Mesenteric fat pad (tissue), 1 donor: ENCODE data around the gene YWHAQ. TPM values are rescaled to one million over a fixed set of nuclear protein-coding genes. Genes with fewer than 3 reads are reported as not detected.

Source experiments
- DNase-seq: peaks from one replicate; pipeline ENCODE4 v3.0.0-alpha.2; 2020; ENCODE audit warnings: low spot score
- long read RNA-seq: library from polyadenylated mRNA; unstranded; transcript quantifications from one replicate; pipeline ENCODE4 v2.0.0, GENCODE V29; 2020
- total RNA-seq: library from RNA; stranded (reverse); fragmentation: NEBNext Ultra II Directional; extraction: Animal tissue kit (Norgen Biotek cat#: 25700); gene quantifications from one replicate; pipeline ENCODE4 v1.2.1, GENCODE V29; 2021
- donor health status: DM: yes; HTN: yes; CAD: no.

YWHAQ gene
- 183 TPM for total RNA-seq
- long read RNA-seq, transcript YWHAQ-201 (6 exons, 2,208 nt): major isoform, 546 of 808 reads
- long read RNA-seq, transcript YWHAQ-202 (5 exons, 2,216 nt): minor isoform, 232 of 808 reads
- long read RNA-seq, partial matches to known transcripts: 10 of 808 reads
- long read RNA-seq, other reads (novel, unspliced or antisense): 20 of 808 reads

- DNase-seq: peak; percentile 99
Observed at GRCh38 chr2:9630736-9631552, at the start of gene YWHAQ. Gene YWHAQ, minus strand, starts transcription at chr2:9630997. Its CDS starts 545 bp downstream, at chr2:9630452.

DNA sequence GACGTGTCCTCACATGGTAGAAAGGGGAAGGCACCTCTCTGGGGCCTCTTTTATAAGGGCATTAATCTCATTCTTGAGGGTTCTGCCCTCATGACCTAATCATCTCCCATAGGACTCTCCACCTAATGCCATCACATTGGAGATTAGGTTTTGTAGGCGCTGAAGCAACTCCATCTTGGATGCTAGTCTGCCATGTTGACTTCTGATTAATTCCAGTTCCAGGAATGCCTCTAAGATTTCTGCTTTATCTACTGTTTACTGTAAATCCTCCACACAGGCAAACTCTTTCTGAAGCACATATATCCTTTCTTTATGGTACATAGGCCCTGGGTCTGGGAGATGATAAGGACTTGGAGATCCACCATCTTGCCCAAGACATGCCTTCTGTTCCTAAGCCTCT, 49.3 kb upstream of the YWHAQ start:
- no peak for DNase-seq

GRCh38 chr2:9679218-9679617, 48.4 kb upstream of the YWHAQ start:
- DNase-seq: no peak

DNA sequence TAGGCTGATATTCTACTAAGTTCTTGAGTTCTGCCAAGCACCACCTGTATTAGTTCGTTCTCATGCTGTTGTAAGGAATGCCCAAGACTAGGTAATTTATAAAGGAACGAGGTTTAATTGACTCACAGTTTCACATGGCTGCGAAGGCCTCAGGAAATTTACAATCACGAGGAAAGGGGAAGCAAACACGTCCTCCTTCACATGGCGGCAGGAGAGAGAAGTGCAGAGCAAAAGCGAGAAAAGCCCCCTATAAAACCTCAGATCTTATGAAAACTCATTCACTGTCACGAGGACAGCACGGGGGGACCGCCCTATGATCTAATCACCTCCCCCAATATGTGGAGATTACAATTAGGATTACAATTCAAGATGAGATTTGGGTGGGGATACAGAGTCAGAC, 47.7 kb upstream of the YWHAQ start:
- no peak for DNase-seq

GRCh38 chr2:9675415-9676351, 44.9 kb upstream of the YWHAQ start:
- no peak for DNase-seq

- DNase-seq: no peak
Observed at GRCh38 chr2:9674891-9675414, 44.2 kb upstream of the YWHAQ start.

DNA sequence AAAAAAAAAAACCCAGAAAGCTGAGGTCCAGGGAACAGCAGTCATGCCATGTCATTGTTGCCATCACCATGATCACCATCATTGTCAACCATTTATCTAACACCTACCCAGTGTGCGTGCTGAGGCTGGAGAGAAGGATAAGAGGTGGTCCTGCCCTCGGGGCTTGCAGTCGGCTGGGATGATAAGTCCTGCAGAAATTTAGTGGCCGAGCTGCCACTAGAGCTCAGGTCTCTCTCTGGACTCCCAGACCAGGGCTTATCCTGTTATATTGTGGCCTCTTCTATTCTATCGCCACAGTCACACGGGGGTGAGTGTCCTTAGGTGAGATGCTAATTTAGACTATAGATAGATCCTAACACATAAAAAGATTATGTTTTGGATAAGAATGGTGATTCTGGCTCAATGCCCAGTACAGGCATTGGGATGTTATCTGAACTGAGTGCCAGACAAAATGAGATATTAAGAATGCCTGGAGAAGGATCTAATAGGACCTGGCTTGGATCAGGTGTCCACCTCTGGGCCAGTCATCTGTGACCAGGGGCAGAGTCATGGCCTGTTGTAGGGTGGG, 43.2 kb upstream of the YWHAQ start:
- DNase-seq: no peak

DNA sequence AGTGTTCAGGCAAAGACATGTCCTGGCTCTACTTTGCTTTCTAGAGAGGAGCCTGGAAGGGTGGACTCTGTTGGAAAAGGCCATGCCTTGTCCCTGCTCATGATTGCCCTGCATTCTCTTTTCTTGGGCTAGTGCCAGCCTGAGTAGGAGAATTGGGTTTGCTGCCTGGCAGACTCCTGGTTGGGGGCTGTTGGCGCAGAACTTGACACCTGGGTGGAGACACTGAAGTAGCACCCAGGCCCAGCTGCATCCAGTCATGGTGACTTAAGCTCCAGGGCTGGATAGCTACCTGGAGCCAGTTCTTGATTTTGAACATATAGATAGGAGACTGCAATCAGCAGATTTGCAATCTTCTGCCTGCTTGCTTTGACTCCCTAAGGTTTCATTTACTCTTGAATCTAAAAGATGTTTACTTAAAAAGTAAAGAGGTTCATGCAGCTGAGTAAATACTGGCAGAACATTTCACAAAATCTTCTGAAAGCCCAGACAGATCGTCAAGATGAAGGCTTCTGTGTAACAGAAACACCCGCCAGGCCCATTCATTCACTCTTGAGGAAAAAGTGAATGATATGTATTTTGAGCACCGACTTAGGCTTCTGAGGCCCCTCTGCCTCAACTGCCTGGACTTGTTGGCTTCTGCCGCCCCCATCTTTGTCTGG, 38.0 kb upstream of the YWHAQ start:
- DNase-seq: no peak

GRCh38 chr2:9667826-9668225, 37.0 kb upstream of the YWHAQ start:
- DNase-seq: no peak

DNA sequence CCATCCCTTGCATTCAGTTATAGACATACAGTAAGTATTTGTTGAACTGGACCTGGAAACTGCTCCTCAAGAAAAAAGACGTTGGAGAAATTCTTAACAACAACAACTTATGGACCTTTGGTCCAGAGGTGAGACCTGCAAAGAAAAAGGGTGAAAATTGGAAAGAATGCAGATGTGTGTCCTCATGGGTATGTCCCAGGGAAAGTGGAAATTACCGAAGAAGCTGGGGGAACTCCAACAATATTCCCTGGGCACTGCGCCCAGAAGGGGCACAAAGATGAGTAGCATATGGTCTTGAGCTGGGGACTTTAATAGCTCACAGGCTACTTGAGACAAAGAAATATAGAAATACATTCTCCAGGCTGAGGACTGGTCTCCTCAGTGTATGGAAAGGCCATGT, 35.5 kb upstream of the YWHAQ start:
- DNase-seq: no peak

DNA sequence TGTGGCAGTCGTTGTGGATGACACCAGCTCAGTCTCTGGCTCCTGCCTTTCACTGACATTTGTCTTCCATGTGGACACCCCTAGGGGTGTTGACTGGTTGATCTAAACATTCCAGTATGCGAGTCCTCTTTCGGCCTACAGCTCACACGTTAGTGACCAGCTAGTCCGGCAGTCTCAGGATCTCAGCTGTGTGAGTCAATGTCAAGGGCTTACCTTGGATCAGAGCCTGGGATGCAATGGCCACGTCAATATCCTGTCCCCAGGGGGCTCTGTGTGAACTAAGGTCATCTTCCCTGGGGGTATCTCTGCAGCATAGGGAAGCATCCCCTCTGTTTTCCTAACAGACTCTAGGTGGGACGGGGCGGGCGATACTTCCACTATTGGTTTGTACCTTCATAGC, 35.1 kb upstream of the YWHAQ start:
- no peak for DNase-seq

GRCh38 chr2:9664365-9664764, 33.6 kb upstream of the YWHAQ start:
- no peak for DNase-seq

- no peak for DNase-seq
Observed at GRCh38 chr2:9663008-9663879, 32.4 kb upstream of the YWHAQ start.

DNA sequence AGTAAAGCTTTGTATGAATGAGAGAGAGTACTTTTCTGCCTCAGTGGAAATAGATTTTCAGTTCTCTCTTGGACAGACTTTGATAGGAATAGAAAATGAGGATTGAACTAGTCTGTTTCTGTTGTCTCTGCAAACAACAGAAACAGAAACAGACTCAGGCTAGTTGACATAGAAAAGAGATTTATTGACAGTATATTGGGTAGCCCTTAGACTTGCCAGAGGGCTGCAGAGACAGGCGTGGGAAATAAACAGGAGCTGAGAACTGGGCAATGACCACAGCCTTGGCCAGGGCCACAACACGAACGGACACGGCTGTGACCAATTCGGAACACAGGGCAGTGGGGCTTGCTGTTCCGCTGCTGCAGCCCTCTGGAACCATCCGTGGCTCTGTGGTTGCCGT, 30.5 kb upstream of the YWHAQ start:
- no peak for DNase-seq

DNA sequence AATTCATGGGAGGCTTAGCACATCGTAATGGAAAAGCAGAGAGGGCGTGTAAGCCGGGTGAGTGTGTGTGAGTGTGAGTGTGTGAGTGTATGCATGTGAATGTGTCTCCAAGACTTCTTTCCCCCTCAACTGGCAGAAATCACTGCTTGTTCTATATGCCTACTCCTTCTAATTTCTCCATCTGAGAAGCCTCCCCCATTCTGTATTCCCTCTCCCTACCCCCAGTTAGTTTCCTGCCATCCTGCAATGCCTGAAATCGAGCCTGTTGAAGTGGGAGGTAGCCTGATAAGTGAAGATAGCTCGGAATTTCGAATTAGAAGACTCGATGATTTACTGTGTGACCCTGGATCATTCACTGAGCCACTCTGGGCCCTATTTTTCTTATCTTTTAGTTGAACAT, 30.0 kb upstream of the YWHAQ start:
- no peak for DNase-seq

GRCh38 chr2:9660154-9660553, 29.4 kb upstream of the YWHAQ start:
- DNase-seq: no peak

DNA sequence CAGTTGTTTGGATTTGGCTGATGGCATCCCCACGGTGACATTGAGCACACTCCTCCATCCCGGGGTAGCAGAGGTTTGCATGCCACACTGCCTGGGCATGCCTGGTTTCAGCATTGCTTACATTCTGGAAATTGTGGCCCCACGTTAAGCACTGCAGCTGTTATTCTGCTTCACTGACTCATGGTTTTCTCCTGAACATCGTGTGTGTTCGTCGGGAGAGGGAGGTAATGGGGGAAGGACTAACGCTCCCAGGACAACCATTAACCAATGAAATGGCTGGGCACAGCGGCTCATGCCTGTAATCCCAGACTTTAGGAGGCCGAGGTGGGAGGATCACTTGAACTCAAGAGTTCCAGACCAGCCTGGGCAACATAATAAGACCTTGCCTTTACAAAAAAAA, 28.2 kb upstream of the YWHAQ start:
- no peak for DNase-seq

DNA sequence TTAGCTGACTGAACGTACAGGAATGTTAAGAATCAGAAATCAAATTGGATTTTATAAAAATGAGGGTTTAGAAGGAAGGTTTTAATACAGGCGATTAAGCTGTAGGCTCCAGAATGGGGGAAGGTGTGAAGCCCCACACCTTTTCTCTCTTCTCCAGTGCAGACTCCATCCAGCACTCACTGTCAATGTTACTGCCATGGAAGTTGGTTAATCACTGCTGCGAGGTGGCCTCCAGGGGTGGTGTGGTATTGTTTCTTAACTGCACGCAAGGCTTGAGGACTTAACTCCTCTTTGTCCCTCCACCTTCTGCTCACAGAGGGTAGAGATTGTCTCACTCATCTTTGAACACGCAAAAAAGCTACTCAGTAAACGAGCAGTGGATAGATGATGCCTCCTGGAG, 26.9 kb upstream of the YWHAQ start:
- no peak for DNase-seq

DNA sequence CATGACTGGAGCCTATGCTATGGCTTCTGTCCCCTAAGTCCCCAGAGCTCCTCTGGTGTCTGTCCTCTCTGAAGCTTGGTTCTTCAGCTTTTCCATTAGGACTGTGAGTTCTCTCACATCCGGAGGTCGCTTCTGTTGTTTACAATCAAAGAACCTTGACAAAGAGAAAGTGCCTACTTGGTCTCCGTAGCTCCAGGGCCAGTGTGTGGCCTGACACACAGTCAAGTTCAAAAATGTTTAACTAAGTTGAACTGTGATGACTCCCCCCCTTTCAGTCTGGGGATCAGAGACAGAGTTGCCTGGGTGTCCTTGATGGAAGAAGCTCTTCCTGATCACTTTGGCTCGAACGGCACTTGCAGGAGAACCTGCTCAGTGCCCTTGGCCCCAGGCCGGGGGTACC, 26.3 kb upstream of the YWHAQ start:
- DNase-seq: no peak

- no peak for DNase-seq
Observed at GRCh38 chr2:9656270-9656766, 25.5 kb upstream of the YWHAQ start.
